Transverse colon (tissue), 3 donors: ENCODE data around the gene EIF4EBP3.

Experiments
- POLR2A ChIP-seq: fragments of 450-650 bp; IDR thresholded peaks from one replicate; pipeline ENCODE4 v1.6.1; 2016; ENCODE audit warnings: antibody characterized with exemption, mild to moderate bottlenecking, moderate library complexity
- TF ChIP-seq, protein P1 (sequence below), 5 experiments: fragments of 200-600 bp in 3 of 5; fragments of 450-650 bp in 2 of 5; sonication (generic) in 3 of 5; IDR thresholded peaks; 1 replicate in 2 of 5; 2 replicates in 3 of 5; pipeline ENCODE4 v1.5.1; 2016 to 2017; ENCODE audit warnings: antibody characterized with exemption in 5 of 5, inconsistent platforms in 3 of 5, mild to moderate bottlenecking in 2 of 5, moderate library complexity in 1 of 5

DNA sequence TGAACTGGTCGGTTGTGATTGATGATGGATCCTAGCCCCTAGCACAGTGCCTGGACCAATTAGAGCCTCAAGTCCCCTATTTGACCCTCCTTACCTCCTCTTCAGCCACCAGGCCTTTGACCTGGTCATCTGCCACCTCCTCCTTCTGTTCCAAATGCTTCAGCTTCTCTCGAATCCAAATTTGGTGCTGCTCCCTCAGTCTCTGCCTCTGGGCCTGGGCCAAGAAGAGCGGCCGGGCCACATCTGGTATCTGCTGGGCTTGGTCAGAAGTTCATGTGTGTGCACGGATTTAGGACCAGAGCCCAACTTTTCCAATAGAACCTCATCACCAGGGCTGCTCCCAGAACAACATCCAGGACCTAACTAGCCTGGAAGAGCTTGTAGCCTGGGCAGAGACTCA is 23.6 kb downstream of the EIF4EBP3 start:
- TF ChIP-seq, protein P1, sequence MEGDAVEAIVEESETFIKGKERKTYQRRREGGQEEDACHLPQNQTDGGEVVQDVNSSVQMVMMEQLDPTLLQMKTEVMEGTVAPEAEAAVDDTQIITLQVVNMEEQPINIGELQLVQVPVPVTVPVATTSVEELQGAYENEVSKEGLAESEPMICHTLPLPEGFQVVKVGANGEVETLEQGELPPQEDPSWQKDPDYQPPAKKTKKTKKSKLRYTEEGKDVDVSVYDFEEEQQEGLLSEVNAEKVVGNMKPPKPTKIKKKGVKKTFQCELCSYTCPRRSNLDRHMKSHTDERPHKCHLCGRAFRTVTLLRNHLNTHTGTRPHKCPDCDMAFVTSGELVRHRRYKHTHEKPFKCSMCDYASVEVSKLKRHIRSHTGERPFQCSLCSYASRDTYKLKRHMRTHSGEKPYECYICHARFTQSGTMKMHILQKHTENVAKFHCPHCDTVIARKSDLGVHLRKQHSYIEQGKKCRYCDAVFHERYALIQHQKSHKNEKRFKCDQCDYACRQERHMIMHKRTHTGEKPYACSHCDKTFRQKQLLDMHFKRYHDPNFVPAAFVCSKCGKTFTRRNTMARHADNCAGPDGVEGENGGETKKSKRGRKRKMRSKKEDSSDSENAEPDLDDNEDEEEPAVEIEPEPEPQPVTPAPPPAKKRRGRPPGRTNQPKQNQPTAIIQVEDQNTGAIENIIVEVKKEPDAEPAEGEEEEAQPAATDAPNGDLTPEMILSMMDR (IDR thresholded peaks at IDR 0.05), result no peak
- TF ChIP-seq POLR2A, result no peak
